T-helper 1 cell treated with Interleukin-12 subunit alpha and Interleukin-12 subunit beta and Interleukin-4 antibody, amounts not matched to agents 30 ng/mL and 1 ng/mL, for 36 hours (primary cell): ENCODE results near the gene CLRN1. TPM values are rescaled to one million over a fixed set of nuclear protein-coding genes. Genes with fewer than 3 reads are reported as not detected.

ENCODE experiments used
- intact Hi-C: fragments of 100-400 bp; cut with micrococcal nuclease; formaldehyde crosslinking; loops from one replicate; pipeline ENCODE4 v1.15.1; 2024
- total RNA-seq: library from RNA; stranded (reverse); gene quantifications from 2 replicates; pipeline ENCODE4 v1.2.3, GENCODE V29; 2022

Gene CLRN1
- total RNA-seq, 1 donor from 2014 or later: not detected

- intact Hi-C loops: no loop called here
Measured at GRCh38 chr3:150921209-150921608, 51.3 kb downstream of the CLRN1 start.

DNA sequence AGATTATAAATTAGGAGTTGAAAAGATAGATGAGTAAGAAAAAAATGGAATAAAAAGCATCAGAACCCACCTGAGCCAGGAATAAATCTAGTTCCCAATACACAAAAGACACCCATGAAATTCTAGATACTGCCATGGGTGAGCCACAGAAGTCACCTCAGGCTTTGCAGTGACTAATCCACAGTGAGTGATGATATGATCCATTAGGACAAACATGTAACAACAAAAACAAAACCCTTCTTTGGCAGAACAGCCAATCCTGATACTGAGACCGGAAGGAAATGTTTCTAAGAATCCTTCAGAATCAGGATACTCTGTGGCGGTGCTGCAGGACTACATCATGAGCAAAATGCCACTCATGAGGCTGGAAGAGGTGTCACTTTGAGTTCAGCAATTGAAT lies 52.3 kb downstream of the CLRN1 start:
- intact Hi-C loops: no loop called here

GRCh38 chr3:150917951-150918350 lies 54.6 kb downstream of the CLRN1 start:
- intact Hi-C loops: no loop called here

- intact Hi-C loops: no loop called here
Measured at GRCh38 chr3:150913133-150913922, 59.2 kb downstream of the CLRN1 start.

- intact Hi-C loops: no loop called here
Measured at GRCh38 chr3:150912501-150912900, 60.0 kb downstream of the CLRN1 start.

DNA sequence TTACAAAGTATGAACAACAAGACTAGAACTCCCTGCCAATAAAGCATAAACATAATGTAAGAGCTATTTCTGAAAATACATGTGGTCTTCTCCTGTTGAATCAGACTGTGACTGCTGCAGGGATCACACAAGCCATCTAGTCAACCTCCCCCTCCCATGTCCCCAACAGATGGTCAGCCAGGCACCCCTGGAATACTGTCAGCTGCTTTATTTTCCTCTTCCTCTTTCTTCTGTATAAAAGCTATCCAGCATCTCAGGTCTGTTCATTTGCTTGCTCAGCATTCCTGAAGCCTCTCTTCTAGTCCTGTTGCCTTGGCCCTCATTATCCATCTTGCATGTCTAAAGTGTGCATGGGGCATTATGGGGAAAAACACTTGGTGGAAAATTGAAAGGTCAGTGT lies 60.8 kb downstream of the CLRN1 start:
- intact Hi-C loops: no loop called here

DNA sequence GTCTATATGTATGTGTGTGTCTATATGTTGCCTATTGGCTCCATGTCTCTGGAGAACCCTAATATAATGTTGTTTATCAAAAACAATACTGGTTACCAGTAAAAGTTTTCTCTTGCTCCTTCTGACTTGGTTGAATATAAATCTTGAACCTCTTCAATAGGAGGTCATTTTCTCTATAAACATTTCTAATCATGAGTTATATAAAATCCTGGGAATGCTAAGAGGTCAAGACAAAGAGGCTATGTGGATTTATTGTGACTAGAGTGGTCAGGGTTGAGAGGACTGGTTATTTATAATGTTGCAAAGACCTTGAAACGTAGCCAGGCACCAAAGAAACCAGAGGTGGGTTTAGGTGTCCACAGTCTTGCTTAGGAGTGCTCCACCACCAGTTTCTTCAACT lies 66.1 kb downstream of the CLRN1 start:
- intact Hi-C loops: no loop called here

DNA sequence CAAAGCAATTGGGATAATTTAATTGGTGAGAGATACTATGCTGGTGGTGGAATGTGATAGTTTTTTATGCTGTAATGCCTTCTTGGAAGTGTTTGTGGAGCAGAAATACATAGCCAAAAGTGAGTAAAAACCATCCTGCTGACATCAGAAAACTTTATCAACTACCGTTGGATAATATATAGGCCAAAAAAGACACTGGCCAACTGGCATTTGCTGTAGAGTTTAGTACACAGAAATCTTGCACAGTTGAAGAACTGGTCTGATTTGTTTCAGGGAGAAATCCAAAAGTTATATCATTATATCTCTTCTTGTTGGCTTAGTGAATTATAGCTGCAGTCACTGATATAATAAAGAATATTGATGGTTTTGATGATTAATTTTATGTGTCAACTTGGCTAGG lies 66.8 kb downstream of the CLRN1 start:
- intact Hi-C loops: no loop called here

DNA sequence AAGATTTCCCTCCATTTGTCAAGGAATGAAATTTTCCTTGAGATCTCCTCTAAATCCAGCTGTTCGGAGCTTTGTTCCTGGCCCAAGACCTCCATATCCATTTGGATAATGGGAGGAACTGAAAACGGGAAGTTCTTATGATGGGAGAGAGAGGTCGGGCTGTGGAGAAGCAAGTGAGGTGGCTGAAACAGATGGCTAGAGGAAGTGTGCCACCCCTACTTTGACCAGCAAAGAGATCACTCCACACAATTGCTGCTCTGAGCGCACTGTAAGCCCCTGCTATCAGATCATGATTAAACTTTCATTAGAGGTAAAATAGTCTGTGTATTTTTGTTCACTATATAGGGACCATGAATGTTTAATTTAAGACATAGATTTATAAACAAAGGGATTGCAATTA lies 67.2 kb downstream of the CLRN1 start, which contains the start of gene MINDY4B:
Gene MINDY4B, minus strand, starts transcription at position 101 of the 400 bp plus-strand sequence. Its CDS starts 0 bp downstream, at position 101.
- intact Hi-C loops: no loop called here

- intact Hi-C loops: no loop called here
Measured at GRCh38 chr3:150902988-150903387, 69.5 kb downstream of the CLRN1 start.

DNA sequence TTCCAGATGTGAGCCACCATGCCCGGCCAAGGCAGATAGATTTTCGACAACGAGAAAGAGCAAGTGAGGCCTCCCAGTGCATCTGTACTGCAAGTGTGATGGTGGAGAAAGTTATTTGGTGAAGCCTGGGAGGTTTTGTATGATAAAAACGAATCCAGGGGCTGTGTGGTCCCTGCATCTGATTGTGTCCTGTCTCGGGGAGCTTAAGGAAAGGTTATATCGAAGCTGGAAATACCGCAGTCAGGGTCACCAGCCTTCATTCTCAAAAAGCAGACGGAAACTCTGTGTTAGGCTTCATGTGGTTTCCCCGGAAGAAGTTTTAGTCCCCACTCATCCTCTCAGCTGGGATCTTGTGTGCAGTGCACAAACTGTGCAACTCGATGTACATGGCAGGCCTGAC lies 70.7 kb downstream of the CLRN1 start:
- intact Hi-C loops: no loop called here

DNA sequence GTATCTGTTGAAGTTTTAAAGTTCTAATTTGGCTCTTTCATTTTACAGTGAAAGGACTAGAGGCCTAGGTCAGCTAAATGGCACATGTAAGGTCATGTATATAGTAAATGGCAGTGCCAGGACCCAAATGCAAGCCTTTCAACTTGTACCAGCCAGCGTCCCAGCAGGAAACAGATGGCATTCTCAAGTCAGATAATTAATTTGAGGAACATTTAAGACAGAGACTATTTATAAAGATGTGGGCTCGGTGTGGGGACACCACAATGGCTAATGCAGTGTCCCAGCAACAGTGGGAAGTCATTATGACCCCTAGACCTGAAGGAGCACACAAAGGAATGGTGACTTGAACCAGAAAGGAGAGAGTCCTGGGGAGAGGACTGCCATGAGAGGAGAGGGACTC lies 73.4 kb downstream of the CLRN1 start:
- intact Hi-C loops: no loop called here

DNA sequence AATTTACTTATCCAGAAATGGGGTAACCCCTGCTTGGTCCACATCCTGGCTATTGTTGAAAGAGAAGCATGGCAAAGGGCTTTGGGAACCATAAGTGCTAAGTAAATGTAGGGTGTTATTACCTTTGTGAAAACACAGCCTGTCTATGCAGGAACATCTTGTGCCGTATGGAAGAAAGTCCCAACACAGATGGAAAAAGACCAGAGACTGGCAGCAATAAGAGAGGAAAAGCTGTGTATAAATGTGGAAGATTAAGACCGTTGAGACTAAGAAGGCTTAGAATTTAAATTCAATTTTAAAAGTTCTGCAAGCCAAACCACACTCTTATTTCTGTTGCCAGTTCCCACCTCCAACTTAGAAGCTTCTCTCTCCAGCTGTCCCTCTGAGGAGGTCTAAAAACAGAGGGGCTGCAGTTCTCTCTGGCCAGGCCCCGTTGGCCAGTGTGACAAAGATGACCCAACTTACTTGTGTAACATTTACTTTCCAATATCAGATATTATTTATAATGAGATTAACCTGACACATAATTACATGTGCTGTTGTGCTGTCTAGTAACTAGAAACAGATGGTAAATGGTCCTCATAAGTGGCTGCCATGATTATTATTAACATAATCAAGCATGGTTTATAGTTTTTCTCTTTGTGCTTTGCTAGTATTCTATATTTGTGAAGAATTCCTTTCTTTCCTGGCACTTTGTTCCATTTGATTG lies 74.3 kb downstream of the CLRN1 start:
- intact Hi-C loops: no loop called here

DNA sequence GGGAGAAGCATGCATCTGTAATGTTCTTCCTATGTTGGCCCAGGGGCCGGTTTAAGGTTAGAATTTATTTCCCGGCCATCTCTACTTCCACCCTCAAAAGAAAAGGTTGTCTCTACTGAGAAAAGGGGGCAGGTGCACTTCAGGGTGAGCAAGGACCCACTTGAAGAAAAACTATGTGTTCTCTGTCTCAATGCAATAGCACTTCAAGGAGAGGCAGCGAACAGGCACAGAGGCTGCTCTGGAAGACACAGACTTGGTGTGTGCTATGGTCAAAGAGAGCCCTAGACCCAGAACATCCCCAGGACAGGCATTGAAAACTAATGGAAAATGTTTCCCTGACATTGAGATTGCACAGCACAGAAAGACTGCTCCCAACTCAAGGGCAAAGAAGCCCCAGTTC lies 74.9 kb downstream of the CLRN1 start:
- intact Hi-C loops: no loop called here

DNA sequence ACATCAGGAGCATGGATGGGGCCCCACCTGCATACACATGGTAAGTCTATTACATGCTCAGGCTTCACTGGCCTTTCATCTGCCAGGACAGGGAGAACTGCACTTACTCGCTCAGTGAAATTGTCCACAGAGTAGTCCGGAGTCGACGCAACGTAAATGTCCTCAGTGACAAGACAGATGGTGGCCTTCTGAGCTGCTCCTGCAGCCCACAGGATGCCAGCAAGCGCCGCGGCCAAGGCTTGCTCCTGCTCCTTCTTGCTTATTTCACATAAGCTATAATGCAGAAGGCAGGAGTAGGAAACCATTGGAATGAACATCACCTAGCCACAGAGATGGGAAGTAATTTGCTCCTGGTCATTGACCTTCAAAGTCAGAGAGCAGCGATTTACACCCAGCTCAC lies 81.7 kb downstream of the CLRN1 start:
- intact Hi-C loops: no loop called here

- intact Hi-C loops: no loop called here
Measured at GRCh38 chr3:150890295-150890694, 82.2 kb downstream of the CLRN1 start.

GRCh38 chr3:150889106-150889505 lies 83.4 kb downstream of the CLRN1 start:
- intact Hi-C loops: no loop called here

DNA sequence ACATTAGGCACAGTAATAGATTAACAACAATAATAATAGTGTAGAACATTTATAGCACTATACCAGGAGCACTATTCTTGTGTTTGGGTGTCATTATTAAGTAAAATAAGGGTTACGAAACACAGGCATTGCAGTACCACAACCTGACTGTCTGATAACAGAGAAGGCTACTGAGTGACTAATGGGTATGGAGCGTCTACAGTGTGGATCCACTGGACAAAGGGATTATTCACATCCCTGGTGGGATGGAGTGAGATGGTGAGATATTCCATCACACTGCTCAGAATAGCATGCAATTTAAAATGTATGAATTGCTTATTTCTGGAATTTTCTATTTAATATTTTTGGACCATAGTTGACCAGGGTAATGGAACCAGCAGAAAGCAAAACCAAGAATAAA lies 85.5 kb downstream of the CLRN1 start:
- intact Hi-C loops: no loop called here

- intact Hi-C loops: no loop called here
Measured at GRCh38 chr3:150885535-150885934, 87.0 kb downstream of the CLRN1 start.

DNA sequence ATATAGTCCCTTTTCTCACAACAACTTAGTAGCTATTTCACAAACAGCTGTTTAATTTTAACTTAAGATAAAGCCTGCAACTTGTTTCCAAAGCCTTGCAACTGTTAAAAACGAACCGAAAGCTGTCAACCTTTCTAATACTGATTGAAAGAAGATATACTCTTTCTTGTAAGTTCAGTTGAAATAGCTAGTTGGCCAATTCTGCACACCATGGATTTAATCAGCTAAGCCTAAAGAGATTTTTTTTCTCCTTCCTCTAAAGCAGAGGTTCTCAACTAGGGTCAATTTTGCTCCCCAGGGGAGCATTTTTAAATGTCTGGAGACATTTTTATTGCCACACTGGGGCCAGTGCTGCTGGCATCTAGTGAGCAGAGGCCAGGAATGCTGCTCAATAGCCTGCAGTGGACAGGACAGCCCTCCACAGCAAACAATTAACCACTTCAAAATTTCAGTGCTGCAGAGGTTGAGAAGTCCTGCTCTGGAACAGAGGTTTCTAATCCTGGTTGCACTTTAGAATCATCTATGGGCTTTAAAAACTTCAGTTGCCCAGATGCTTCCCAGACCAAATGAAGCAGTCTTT lies 93.4 kb downstream of the CLRN1 start:
- intact Hi-C loops: no loop called here

DNA sequence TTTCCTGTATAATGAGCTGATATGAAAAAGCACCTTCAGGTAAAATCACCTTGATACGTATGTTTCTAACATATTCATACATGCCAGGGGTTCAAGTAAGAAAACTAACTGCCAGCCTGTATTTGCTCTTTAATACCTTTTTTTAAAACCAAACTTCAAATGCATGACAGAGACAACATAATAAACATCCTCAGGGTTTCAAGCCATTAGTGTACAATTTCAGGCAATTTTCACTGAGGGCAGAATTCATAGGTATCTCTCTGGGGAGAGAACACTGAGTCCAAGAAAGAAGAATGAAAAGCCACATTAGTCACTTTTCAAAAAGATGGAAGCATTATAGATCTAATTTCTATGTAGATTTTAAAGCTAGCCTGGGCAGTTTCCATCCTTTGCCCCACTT lies 94.2 kb downstream of the CLRN1 start:
- intact Hi-C loops: no loop called here

- intact Hi-C loops: no loop called here
Measured at GRCh38 chr3:150877303-150877702, 95.2 kb downstream of the CLRN1 start.
